Breast epithelium (tissue), 4 donors: ENCODE data around the gene METTL5. TPM values are rescaled to one million over a fixed set of nuclear protein-coding genes. Genes with fewer than 3 reads are reported as not detected.

Experiments
- DNase-seq, 2 donors: peaks; one replicate each; pipeline ENCODE4 v3.0.0-alpha.2; 2019; ENCODE audit warnings: low spot score in 2 of 2
- H3K27ac ChIP-seq, 2 donors: fragments of 200-600 bp; sonication (generic) in 1 of 2; one replicate each; pipeline ENCODE4 v1.5.1; 2016 to 2019; ENCODE audit warnings: mild to moderate bottlenecking in 1 of 2
- H3K27me3 ChIP-seq, 2 donors: fragments of 200-600 bp; sonication (generic) in 1 of 2; one replicate each; pipeline versions ENCODE4 v1.5.1 to v1.6.0; 2017 to 2019; ENCODE audit warnings: control low read depth in 1 of 2, mild to moderate bottlenecking in 1 of 2
- H3K36me3 ChIP-seq: fragments of 200-600 bp; one replicate; pipeline ENCODE4 v1.5.1; 2019
- H3K4me1 ChIP-seq, 2 donors: fragments of 200-600 bp; sonication (generic); one replicate each; pipeline ENCODE4 v1.5.1; 2016 to 2019; ENCODE audit warnings: control low read depth in 1 of 2
- H3K4me3 ChIP-seq, 3 donors: fragments of 200-600 bp; sonication (generic); 1 replicate in 2 of 3; 2 replicates in 1 of 3; pipeline ENCODE4 v1.5.1; 2016 to 2019; ENCODE audit warnings: mild to moderate bottlenecking in 3 of 3, moderate library complexity in 2 of 3
- H3K9me3 ChIP-seq, 2 donors: fragments of 200-600 bp; sonication (generic) in 1 of 2; one replicate each; pipeline ENCODE4 v1.5.1; 2016 to 2019; ENCODE audit warnings: control low read depth in 1 of 2
- POLR2A ChIP-seq: fragments of 450-650 bp; IDR thresholded peaks from one replicate; pipeline ENCODE4 v1.6.1; 2016; ENCODE audit warnings: antibody characterized with exemption, mild to moderate bottlenecking, moderate library complexity
- POLR2AphosphoS5 ChIP-seq, 3 donors: sonication (generic); formaldehyde crosslinking; IDR thresholded peaks; one replicate each; pipeline ENCODE4 v1.6.1; 2017; ENCODE audit warnings: antibody characterized with exemption in 3 of 3
- intact Hi-C: fragments of 100-400 bp; cut with DNase I; formaldehyde crosslinking; loops from one replicate; pipeline ENCODE4 v1.15.1; 2023; ENCODE audit warnings: low total_unique reads
- total RNA-seq, 3 donors: library from RNA; depleted of rRNA; stranded (reverse); fragments of >200 nt; gene quantifications; one replicate each; pipeline ENCODE4 v1.1.0, GENCODE V29; 2016
- TF ChIP-seq, protein P1 (sequence below), 3 donors: fragments of 450-650 bp; IDR thresholded peaks; one replicate each; pipeline ENCODE4 v1.5.1; 2016 to 2017; ENCODE audit warnings: antibody characterized with exemption in 3 of 3, mild to moderate bottlenecking in 3 of 3, moderate library complexity in 3 of 3

The METTL5 gene
- total RNA-seq, 3 donors from 2014 or later, result 43.6 to 75.2 (median 52.7) TPM

DNA sequence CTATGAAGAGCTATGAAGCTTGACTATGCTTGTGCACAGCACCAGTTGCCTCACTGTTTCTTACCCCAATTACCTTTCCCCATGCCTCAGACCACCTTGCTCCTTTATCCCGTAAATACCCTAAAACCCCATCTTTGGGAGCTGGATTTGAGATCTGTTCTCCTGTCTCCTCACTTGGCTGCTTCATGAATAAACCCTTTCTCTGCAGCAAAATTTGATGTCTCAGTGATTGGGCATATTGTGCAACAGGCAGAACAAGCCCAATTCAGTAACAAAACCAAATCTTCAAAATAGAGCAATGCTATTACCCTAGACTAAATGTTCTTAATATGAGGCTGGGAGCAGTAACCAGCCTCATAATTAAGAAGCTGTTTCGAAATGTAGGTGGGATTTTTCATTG, 29.5 kb downstream of the METTL5 start:
- intact Hi-C loops, result no loop called here
- DNase-seq, result no peak

DNA sequence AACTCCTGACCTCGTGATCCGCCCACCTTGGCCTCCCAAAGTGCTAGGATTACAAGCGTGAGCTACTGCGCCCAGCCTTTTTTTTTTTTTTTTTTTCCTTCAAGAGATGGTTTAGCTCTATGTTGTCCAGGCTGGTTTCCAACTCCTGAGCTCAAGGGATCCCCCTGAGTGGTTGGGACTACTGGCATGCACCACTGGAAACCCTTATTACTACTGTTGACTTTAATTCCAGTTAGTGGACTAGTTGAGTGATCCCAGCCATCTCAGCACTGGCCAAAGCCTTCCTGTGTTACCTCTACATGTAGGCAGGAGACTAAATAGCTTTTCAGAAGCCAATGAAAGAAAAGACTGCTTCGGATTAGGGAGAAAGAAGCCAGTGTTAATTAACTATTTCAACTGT, 34.1 kb downstream of the METTL5 start:
- H3K27ac ChIP-seq, result no peak overlapping the region
- H3K4me1 ChIP-seq, result peaks cover 0 to 3% of the 10 kb centered on the region in 2 donors
- DNase-seq, result no peak
- TF ChIP-seq, protein P1, sequence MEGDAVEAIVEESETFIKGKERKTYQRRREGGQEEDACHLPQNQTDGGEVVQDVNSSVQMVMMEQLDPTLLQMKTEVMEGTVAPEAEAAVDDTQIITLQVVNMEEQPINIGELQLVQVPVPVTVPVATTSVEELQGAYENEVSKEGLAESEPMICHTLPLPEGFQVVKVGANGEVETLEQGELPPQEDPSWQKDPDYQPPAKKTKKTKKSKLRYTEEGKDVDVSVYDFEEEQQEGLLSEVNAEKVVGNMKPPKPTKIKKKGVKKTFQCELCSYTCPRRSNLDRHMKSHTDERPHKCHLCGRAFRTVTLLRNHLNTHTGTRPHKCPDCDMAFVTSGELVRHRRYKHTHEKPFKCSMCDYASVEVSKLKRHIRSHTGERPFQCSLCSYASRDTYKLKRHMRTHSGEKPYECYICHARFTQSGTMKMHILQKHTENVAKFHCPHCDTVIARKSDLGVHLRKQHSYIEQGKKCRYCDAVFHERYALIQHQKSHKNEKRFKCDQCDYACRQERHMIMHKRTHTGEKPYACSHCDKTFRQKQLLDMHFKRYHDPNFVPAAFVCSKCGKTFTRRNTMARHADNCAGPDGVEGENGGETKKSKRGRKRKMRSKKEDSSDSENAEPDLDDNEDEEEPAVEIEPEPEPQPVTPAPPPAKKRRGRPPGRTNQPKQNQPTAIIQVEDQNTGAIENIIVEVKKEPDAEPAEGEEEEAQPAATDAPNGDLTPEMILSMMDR (IDR thresholded peaks at IDR 0.05), result no peak
- TF ChIP-seq POLR2AphosphoS5 (IDR thresholded peaks at IDR 0.05) (no peak), POLR2A (no peak)
- no peaks in the 10 kb centered on the region for H3K36me3 ChIP-seq
- no peaks in the 10 kb centered on the region for H3K9me3 ChIP-seq
- intact Hi-C loops, result no loop called here
- no peaks in the 10 kb centered on the region for H3K27me3 ChIP-seq
- H3K4me3 ChIP-seq, result no peak overlapping the region

More for the DNA sequence above, 29.5 kb downstream of the METTL5 start:
- no peaks in the 10 kb centered on the region for H3K27me3 ChIP-seq
- TF ChIP-seq POLR2AphosphoS5 (IDR thresholded peaks at IDR 0.05) (no peak), POLR2A (no peak)
- TF ChIP-seq, protein P1 (IDR thresholded peaks at IDR 0.05), result no peak
- no peaks in the 10 kb centered on the region for H3K36me3 ChIP-seq
- no peak overlapping the region for H3K4me3 ChIP-seq
- H3K4me1 ChIP-seq, result no peaks in the 10 kb centered on the region
- H3K27ac ChIP-seq, result no peak overlapping the region
- no peaks in the 10 kb centered on the region for H3K9me3 ChIP-seq

DNA sequence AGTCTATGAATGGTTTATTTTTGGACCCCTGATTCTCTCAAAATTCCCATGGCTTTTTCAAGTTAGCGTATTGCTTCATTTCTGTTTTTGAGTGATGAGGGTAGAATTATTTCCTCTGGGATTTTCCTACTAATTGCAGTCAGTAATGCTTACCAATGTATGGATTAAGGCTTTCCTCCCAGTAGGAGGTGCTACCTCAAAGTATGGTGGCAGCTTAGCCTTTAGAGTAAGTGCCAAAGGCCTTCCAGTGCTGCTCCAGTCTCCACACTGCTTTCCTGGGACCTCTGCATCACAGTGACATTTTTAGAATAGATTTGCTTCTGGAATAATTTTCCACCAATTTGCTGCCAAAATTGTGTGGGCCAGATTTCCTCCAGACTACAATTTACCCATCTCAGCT, 42.2 kb downstream of the METTL5 start:
- Histone ChIP-seq H3K27me3 (no peaks in the 10 kb centered on the region), H3K36me3 (no peaks in the 10 kb centered on the region), H3K9me3 (no peaks in the 10 kb centered on the region), H3K4me1 (no peaks in the 10 kb centered on the region), H3K27ac (no peak overlapping the region), H3K4me3 (no peak overlapping the region)
- intact Hi-C loops, result no loop called here
- DNase-seq, result no peak
- TF ChIP-seq POLR2AphosphoS5 (IDR thresholded peaks at IDR 0.05) (no peak), POLR2A (no peak)
- TF ChIP-seq, protein P1 (IDR thresholded peaks at IDR 0.05), result no peak

GRCh38 chr2:169781249-169782013, 43.3 kb downstream of the METTL5 start:
- DNase-seq, result no peak
- Histone ChIP-seq H3K27me3 (no peaks in the 10 kb centered on the region), H3K36me3 (no peaks in the 10 kb centered on the region), H3K4me3 (no peak overlapping the region), H3K9me3 (no peaks in the 10 kb centered on the region), H3K27ac (no peak overlapping the region), H3K4me1 (no peaks in the 10 kb centered on the region)
- no peak for TF ChIP-seq POLR2A
- TF ChIP-seq, protein P1 (IDR thresholded peaks at IDR 0.05), result no peak
- no peak for TF ChIP-seq POLR2AphosphoS5 (IDR thresholded peaks at IDR 0.05)
- intact Hi-C loops, result no loop called here

GRCh38 chr2:169778446-169778845, 46.3 kb downstream of the METTL5 start:
- Histone ChIP-seq H3K9me3 (no peaks in the 10 kb centered on the region), H3K27me3 (no peaks in the 10 kb centered on the region), H3K27ac (no peak overlapping the region), H3K4me1 (no peaks in the 10 kb centered on the region), H3K4me3 (no peak overlapping the region), H3K36me3 (no peaks in the 10 kb centered on the region)
- no peak for DNase-seq
- TF ChIP-seq POLR2AphosphoS5 (IDR thresholded peaks at IDR 0.05), result no peak
- TF ChIP-seq, protein P1 (IDR thresholded peaks at IDR 0.05), result no peak
- TF ChIP-seq POLR2A, result no peak
- intact Hi-C loops, result no loop called here
